ENCODE measurements around the gene TMEM61.

DNA sequence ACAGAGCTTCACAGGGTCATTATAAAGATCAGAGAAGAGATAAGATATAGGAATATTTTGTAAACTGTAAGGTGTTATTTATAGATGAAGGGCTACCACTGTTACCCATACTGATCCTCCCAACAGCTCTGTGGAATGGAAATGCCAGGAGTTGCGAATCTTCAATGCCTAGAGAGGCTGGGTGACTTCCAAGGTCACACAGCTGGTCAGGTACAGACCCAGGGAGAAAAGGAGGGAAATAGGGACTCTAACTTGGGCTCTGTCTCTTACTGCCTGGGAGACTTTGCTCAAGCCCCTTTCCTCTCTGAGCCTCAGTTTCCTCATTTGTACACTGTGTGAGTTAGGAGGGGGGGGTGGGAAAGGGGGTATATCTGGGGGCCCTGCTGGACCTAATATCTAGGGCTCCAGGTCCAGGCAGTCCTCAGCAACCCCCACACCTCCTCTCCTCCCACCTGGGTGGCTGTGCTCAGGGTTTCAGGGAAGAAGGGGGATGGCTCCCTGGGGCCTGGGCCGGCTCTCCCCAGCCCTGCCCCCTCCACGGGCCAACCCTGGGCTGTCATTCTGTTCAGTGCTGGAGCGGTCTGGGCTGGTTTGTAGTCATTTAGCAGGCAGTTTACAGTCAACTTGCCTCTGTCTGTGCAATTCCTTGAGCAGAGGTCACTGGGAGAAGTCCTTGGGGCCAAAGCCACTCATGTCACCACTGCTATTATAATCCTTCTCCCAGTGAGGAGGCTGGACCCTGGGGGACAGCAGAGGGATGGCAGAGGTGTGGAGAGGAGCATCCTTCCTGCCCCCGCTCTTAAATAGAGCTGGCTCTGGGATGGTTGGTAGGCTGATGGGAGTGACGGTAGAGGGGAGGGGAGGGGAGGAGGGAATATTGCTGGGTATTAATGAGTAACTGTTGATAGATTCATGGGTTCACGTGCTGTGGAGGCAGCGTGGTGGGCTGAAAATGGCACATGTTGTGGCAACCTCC is 20.0 kb downstream of the TMEM61 start:
- TF ChIP-seq POLR2A (IDR thresholded peaks at IDR 0.05) (no peak), POLR2AphosphoS5 (IDR thresholded peaks at IDR 0.05) (no peak), EP300 (IDR thresholded peaks at IDR 0.05; ENCODE audit: low read depth) (no peak)
- TF ChIP-seq, protein P1, sequence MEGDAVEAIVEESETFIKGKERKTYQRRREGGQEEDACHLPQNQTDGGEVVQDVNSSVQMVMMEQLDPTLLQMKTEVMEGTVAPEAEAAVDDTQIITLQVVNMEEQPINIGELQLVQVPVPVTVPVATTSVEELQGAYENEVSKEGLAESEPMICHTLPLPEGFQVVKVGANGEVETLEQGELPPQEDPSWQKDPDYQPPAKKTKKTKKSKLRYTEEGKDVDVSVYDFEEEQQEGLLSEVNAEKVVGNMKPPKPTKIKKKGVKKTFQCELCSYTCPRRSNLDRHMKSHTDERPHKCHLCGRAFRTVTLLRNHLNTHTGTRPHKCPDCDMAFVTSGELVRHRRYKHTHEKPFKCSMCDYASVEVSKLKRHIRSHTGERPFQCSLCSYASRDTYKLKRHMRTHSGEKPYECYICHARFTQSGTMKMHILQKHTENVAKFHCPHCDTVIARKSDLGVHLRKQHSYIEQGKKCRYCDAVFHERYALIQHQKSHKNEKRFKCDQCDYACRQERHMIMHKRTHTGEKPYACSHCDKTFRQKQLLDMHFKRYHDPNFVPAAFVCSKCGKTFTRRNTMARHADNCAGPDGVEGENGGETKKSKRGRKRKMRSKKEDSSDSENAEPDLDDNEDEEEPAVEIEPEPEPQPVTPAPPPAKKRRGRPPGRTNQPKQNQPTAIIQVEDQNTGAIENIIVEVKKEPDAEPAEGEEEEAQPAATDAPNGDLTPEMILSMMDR (IDR thresholded peaks at IDR 0.05), result no peak
